ENCODE measurements around the gene NCOR1.

NCOR1 gene

DNA sequence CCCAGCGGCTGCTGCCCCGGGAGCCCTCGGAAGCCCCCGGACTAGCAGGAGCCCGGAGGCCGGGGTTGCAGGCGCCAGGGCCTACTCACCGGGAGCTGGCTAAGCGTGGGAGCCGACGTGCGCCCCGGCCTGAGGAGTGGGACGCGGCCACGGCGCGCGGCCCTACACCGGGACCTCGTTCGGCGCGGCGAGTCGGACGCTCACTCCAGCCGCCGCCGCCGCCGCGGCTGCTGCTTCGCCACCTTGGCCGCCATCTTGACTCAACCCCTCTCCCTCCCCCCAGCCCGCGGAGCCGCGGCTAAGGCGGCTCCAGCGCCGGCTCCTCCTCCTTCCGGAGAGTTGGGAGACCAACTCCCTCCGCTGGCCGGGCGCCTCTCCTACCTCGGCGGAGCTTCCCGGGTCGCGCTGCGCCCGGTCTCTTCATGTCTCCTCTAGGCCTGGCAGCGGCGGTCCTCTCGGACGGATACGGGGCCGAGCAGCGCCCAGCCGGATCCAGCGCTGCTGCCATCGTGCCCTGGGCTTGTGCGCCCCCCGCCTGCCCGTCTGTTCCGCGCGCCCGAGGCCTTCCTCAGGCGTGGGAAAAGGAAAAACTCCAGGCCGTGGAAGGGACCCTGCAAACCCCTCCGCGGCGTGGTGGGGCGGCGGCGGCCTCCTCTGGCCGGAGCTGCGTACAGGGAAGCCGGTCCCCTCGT lies at the start of gene NCOR1:
Gene NCOR1, minus strand, starts transcription at position 262 of the 692 bp plus-strand sequence. CDS start 20,965 bp downstream, outside the sequence.
- peak within 1 kb of the TSS; percentile 92 to 96 for H3K4me3 Mint-ChIP-seq
- no peaks in the 10 kb centered on the region for H3K27me3 Mint-ChIP-seq
- no peaks in the 10 kb centered on the region for H3K9me3 Mint-ChIP-seq
- peaks cover 33% of the 10 kb centered on the region for H3K4me1 Mint-ChIP-seq
- peak within 1 kb of the TSS; percentile 96 to 97 for H3K27ac Mint-ChIP-seq
- peak; percentile 87 to 91 for DNase-seq
- ATAC-seq, result peak; percentile 90

DNA sequence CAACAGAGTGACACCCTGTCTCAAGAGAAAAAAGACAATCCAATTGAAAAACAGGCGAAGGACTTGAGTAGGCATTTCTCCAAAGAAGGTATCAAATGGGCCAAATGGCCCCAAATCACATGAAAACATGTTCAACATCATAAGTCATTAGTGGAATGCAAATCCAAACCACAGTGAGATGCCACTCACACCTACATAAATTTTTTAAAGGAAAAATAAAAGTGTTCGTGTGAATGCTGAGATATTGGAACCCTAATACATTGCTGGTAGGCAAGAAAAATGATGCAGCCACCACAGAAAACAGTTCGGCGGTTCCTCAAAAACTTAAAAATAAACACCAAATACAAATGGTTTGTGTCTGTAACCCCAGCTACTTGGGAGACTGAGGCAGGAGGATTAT lies 46.9 kb upstream of the NCOR1 start:
- Mint-ChIP-seq H3K4me1 (peaks cover 14% of the 10 kb centered on the region), H3K27me3 (no peaks in the 10 kb centered on the region), H3K9me3 (peaks cover 0 to 6% of the 10 kb centered on the region in 2 donors), H3K4me3 (no peak overlapping the region), H3K27ac (no peak overlapping the region)
- ATAC-seq, result no peak
- no peak for DNase-seq

DNA sequence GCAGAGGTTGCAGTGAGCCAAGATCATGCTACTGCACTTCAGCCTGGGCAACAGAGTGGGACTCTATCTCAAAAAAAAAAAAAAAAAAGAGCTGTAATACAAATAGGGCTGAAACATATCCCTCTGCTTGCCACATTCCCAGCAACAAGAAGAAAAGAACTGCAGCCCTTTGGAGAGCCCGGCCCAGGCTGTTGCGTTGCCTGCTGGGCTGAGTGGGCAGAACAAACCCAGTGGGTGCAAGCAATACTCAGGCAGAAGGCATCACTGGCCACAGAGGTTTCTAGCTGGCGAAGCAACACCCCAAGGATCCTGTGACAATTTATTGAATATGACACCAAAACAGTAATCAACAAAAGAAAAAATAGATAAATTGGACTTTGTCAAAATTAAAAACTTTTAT lies 45.7 kb upstream of the NCOR1 start:
- ATAC-seq (no peak), DNase-seq (no peak)
- H3K4me1 Mint-ChIP-seq, result peaks cover 8% of the 10 kb centered on the region
- H3K27ac Mint-ChIP-seq, result no peak overlapping the region
- no peak overlapping the region for H3K4me3 Mint-ChIP-seq
- no peaks in the 10 kb centered on the region for H3K27me3 Mint-ChIP-seq
- peaks cover 0 to 6% of the 10 kb centered on the region in 2 donors for H3K9me3 Mint-ChIP-seq

DNA sequence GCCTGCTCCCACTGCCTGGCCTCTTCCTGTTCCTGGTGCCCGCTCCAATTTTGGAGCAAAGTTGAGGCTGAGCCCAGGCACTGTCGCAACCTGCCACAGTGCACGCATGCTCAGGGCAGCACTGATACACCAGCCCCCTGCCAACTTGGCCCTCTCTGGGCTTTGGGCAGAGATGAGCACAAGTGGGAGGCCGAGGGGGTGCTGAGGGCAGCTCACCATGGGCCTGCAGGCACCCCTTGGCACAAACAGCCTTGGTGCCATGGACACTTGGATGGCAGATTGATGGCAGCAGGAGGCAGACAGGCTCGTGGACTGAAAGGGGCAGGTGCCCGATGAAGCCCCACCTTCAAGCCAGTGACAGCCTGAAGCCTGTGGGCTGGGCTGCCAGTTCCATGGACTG lies 44.6 kb upstream of the NCOR1 start:
- Mint-ChIP-seq H3K4me3 (no peak overlapping the region), H3K27ac (no peak overlapping the region), H3K9me3 (peaks cover 0 to 6% of the 10 kb centered on the region in 2 donors), H3K4me1 (peaks cover 14% of the 10 kb centered on the region), H3K27me3 (no peaks in the 10 kb centered on the region)
- ATAC-seq, result no peak
- no peak for DNase-seq

DNA sequence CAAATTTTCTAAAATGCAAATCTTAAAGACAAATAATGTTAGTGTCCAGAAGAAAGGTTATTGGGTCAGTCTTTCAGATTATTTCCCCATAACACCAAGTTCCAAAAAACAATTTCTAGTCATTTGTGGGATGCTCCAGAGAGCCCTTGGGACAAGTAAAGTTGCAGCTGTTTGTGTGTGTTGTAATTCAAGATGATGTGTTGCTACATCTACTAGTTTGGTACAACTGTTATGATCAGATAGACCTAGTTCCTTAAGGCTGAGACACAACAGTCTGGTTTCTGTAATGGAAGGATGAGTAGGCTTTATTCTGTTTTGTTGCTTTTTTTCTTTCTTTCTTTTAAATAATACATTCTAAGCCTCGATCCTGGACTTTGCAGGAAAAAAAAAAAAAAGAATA lies 43.6 kb upstream of the NCOR1 start:
- DNase-seq (no peak), ATAC-seq (no peak)
- no peaks in the 10 kb centered on the region for H3K27me3 Mint-ChIP-seq
- no peak overlapping the region for H3K4me3 Mint-ChIP-seq
- no peak overlapping the region for H3K27ac Mint-ChIP-seq
- peaks cover 0 to 6% of the 10 kb centered on the region in 2 donors for H3K9me3 Mint-ChIP-seq
- peaks cover 14% of the 10 kb centered on the region for H3K4me1 Mint-ChIP-seq

DNA sequence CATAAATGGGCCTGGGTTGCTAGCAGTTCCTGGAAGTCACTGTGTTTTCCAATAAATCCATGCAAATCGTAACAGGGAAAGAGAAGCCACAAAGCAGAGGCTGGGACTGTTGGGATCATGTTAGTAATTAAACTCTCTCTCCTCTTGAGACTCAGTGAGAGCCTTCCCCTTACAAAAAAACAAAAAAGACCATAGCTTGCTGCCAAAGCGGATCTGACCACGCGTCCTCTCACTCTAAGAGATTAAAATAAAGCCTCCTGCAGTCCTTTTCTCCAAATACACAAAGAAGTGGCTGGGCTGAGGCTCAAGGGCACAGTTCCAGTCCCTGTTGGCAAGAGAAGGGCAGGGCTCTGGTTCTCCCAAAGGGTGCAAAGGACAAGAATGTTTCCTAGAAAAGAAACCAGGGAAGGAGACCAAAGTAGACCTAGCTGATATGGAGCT lies 40.2 kb upstream of the NCOR1 start:
- ATAC-seq (no peak), DNase-seq (no peak)
- peaks cover 26% of the 10 kb centered on the region for H3K4me1 Mint-ChIP-seq
- H3K4me3 Mint-ChIP-seq, result no peak overlapping the region
- H3K27ac Mint-ChIP-seq, result no peak overlapping the region
- peaks cover 0 to 6% of the 10 kb centered on the region in 2 donors for H3K9me3 Mint-ChIP-seq
- no peaks in the 10 kb centered on the region for H3K27me3 Mint-ChIP-seq

DNA sequence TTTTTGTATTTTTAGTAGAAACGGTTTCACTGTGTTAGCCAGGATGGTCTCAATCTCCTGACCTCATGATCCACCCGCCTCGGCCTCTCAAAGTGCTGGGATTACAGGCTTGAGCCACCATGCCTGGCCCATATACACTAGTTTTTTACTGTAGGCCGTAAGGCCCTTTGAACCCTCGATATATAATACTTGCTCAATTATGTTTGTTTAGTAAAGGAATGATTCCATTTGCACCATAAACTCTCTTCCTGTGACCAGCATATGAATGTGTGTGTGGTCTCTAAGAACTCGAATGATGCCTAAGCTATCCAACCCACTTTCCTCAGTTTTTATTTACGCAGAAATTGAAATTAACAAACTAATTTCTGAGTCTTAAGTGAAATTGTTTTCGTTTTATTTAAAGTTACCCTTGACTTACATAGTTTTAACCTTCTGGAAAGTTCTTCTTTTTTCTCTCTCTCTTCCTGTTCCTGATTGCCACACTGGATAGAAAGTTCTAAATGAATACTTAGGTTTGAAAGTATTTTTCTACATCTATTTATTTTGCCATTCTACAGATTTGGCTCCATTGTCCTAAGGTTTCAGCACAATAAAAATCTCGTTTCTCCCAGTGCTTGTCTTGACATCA lies 39.6 kb upstream of the NCOR1 start:
- no peak overlapping the region for H3K27ac Mint-ChIP-seq
- no peak overlapping the region for H3K4me3 Mint-ChIP-seq
- H3K27me3 Mint-ChIP-seq, result no peaks in the 10 kb centered on the region
- no peak for ATAC-seq
- no peak for DNase-seq
- H3K4me1 Mint-ChIP-seq, result peaks cover 33% of the 10 kb centered on the region
- H3K9me3 Mint-ChIP-seq, result peaks cover 0 to 6% of the 10 kb centered on the region in 2 donors

DNA sequence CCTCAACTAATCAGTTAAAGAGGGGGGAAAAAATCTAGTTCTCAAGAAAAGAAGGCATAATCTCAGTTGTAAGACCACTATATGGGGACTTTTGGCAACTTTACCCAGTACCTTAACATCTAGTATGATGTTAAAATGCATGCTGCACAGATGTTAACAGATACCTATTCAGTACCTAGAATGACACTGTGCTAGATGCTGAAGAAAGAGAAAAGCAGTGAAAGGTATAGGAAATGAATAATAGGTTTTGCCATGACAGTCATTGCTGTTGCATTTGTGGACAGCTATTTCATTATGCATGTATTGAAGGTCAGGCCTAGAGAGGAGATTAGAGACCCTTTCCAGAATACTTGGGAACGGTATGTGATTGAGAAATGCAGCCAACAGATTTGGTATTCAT lies 36.2 kb upstream of the NCOR1 start:
- ATAC-seq (peak; percentile 53), DNase-seq (no peak)
- Mint-ChIP-seq H3K9me3 (no peaks in the 10 kb centered on the region), H3K27me3 (no peaks in the 10 kb centered on the region), H3K4me1 (peaks cover 44% of the 10 kb centered on the region), H3K27ac (no peak overlapping the region), H3K4me3 (no peak overlapping the region)

DNA sequence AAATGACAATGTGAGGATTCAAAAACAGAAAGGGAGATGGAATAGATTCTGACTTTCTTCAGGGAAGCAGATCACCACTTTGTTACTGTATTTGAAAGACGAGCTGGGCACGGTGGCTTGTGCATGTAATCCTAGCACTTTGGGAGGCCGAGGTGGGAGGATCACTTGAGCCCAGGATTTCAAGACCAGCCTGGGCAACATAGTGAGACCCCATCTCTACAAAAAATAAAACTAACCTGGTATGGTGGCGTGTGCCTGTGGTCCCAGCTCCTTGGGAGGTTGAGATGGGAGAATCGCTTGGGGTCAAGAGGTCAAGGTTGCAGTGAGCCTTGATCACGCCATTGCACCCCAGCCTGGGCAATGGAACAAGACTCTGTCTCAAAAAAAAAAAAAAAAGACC lies 35.7 kb upstream of the NCOR1 start:
- H3K27ac Mint-ChIP-seq, result peak overlapping the region; percentile 87 to 91
- no peak overlapping the region for H3K4me3 Mint-ChIP-seq
- ATAC-seq, result no peak
- peaks cover 44% of the 10 kb centered on the region for H3K4me1 Mint-ChIP-seq
- H3K27me3 Mint-ChIP-seq, result no peaks in the 10 kb centered on the region
- H3K9me3 Mint-ChIP-seq, result no peaks in the 10 kb centered on the region
- no peak for DNase-seq

DNA sequence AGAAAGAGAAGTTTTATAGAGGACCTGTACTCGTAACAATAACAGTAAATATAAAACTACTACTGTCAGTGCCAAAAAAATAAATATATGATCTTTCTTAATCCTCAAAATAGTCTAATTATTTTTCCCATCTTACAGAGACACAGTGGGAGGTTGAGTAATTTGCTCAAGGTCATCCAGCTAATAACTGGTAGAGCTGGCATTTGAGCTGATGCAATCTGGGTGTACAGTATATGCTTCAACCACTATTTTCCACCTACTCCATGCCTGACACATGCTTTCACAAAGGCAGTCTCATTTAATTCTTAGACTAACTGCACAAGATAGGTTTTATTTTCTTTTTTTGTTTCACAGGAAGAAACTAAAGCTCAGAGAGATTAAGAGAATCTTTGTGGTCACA lies 35.3 kb upstream of the NCOR1 start:
- no peaks in the 10 kb centered on the region for H3K27me3 Mint-ChIP-seq
- H3K9me3 Mint-ChIP-seq, result no peaks in the 10 kb centered on the region
- DNase-seq, result no peak
- peaks cover 40% of the 10 kb centered on the region for H3K4me1 Mint-ChIP-seq
- ATAC-seq, result peak; percentile 83
- H3K27ac Mint-ChIP-seq, result peak overlapping the region; percentile 87 to 91
- H3K4me3 Mint-ChIP-seq, result no peak overlapping the region

DNA sequence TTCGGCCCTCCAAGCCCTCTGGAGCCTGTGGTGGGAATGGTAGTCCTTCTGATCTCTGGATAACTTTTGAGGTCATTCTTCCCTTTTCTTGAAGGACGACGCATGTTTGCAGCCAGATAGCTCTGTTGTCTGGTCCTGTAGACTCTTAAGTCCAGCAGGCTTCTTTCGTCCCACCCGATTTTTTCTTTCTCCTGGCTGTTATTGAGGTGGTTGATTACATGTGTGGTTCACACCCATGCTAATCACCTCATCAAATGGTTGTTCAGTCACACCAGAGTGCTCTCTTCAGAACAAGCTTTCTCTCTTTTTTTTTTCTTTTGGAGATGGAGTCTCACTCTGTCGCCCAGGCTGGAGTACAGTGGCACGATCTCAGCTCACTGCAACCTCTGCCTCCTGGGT lies 32.3 kb upstream of the NCOR1 start:
- no peak overlapping the region for H3K4me3 Mint-ChIP-seq
- H3K27me3 Mint-ChIP-seq, result no peaks in the 10 kb centered on the region
- H3K9me3 Mint-ChIP-seq, result no peaks in the 10 kb centered on the region
- H3K27ac Mint-ChIP-seq, result no peak overlapping the region
- ATAC-seq (no peak), DNase-seq (no peak)
- peaks cover 40% of the 10 kb centered on the region for H3K4me1 Mint-ChIP-seq

DNA sequence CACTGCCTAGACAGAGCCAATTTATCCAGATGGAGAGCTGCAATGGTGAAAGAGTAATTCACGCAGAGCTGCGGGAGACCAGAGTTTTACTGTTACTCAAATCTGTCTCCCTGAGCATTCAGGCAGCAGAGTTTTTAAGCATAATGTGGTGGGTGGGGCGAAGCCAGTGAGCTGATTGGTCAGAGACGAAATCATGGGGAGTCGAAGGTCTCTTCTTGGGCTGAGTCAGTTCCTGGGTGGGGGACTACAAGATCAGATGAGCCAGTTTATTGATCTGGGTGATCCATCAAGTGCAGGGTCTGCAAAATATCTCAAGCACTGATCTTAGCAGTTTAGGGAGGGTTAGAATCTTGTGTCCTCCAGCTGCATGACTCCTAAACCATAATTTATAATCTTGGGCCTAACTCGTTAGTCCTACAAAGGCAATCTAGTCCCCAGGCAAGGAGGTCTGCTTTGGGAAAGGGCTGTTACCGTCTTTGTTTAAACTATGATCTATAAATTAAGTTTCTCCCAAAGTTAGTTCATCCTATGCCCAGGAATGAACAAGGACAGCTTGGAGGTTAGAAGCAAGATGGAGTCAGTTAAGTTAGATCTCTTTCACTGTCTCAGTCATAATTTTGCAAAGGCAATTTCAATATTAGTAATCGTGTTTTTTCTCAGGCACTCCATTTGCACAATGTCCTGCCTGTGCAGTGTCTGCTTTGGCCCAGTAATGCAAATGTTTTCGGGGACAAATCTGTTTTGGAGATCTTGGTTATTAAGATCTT lies 28.6 kb upstream of the NCOR1 start:
- no peaks in the 10 kb centered on the region for H3K9me3 Mint-ChIP-seq
- no peak for DNase-seq
- peaks cover 16% of the 10 kb centered on the region for H3K4me1 Mint-ChIP-seq
- ATAC-seq, result no peak
- H3K27me3 Mint-ChIP-seq, result no peaks in the 10 kb centered on the region
- no peak overlapping the region for H3K27ac Mint-ChIP-seq
- H3K4me3 Mint-ChIP-seq, result no peak overlapping the region

DNA sequence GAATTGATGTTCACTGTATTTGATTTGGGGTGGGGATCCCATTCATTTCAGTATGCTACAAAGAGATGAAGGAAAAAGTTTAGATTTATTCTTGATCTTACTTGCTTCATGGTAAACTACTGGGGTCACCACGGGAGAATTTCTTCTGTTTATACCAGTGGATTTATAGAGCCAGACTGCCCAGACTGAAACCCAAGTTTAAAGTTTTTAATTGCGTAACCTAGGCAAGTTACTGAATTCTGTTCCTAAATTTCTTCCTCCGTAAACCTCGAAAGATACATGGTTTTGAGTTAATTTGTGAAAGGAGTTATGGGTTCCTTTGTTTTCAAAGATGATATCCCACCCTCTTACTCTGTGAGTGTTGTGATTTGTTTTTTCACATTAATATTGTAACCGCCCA lies 28.1 kb upstream of the NCOR1 start:
- DNase-seq, result no peak
- no peak overlapping the region for H3K4me3 Mint-ChIP-seq
- ATAC-seq, result no peak
- H3K27me3 Mint-ChIP-seq, result no peaks in the 10 kb centered on the region
- H3K4me1 Mint-ChIP-seq, result peaks cover 12% of the 10 kb centered on the region
- no peaks in the 10 kb centered on the region for H3K9me3 Mint-ChIP-seq
- H3K27ac Mint-ChIP-seq, result no peak overlapping the region

DNA sequence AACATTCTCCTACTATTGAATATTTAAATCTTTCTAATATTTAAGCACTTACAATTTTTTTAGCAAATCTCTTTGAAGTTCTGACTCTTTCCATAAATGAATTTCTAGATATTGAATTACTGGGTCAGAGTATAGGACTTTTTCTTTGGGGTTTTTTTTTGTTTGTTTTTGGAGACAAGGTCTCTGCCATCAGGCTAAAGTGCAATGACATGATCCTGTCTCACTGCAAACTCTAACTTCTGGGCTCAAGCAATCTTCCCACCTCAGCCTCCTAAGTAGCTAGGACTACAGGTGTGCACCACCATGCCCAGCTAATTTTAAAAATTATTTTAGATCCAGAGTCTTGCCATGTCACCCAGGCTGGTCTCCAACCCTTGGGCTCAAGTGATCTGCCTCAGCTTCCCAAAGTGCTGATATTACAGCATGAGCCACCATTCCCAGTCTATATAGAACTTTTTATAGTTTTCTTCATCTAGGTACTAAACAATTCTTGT lies 26.6 kb upstream of the NCOR1 start:
- Mint-ChIP-seq H3K27me3 (no peaks in the 10 kb centered on the region), H3K4me3 (no peak overlapping the region), H3K27ac (no peak overlapping the region), H3K9me3 (no peaks in the 10 kb centered on the region), H3K4me1 (peaks cover 9% of the 10 kb centered on the region)
- no peak for DNase-seq
- no peak for ATAC-seq

DNA sequence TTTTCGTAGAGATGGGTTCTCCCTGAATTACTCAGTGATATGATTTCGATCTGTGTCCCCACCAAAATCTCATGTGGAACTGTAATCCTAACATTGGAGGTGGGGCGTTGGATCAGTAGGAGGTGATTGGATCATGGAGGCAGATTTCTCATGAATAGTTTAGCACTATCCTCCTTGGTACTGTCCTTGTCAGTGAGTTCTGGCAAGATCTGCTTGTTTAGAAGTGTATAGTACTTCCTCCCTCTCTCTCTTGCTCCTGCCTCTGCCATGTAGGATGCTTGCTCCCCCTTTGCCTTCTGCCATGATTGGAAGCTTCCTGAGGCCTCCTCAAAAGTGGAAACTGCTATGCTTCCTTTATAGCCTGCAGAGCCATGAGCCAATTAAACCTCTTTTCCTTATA lies 24.6 kb upstream of the NCOR1 start:
- Mint-ChIP-seq H3K9me3 (no peaks in the 10 kb centered on the region), H3K4me3 (no peak overlapping the region), H3K27ac (peak overlapping the region in 1 of 2 donors; percentile 35), H3K27me3 (no peaks in the 10 kb centered on the region), H3K4me1 (peaks cover 9% of the 10 kb centered on the region)
- DNase-seq (no peak), ATAC-seq (no peak)

DNA sequence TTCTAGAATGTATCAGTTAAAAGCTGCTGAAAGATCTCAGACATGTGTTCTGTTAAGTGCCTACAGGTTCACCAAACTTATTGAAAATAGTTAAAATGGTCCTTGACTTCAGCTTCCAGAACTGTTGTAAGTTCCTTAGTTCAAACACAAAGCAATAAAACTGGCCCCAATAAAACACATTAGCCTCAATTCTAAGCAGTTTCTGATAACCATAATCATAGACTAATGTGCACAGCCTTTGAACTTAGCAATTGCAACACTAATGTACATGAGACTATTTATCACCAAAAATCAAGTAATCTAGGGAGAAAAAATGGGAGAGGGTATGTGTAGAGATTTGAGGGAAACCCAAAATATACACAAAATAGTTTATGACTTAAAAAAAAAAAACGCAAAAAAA lies 17.1 kb upstream of the NCOR1 start:
- DNase-seq (no peak), ATAC-seq (no peak)
- Mint-ChIP-seq H3K27ac (no peak overlapping the region), H3K4me1 (peaks cover 24% of the 10 kb centered on the region), H3K27me3 (no peaks in the 10 kb centered on the region), H3K9me3 (no peaks in the 10 kb centered on the region), H3K4me3 (no peak overlapping the region)
